ENCODE measurements around the gene DNAI4.

- TF ChIP-seq CTCF (IDR thresholded peaks at IDR 0.05) (no peak; the same call in 1 of the 2 replicates), ZFX (IDR thresholded peaks at IDR 0.05; ENCODE audit: borderline replicate concordance) (no peak)
These were observed 5.6 kb upstream of the DNAI4 start for GRCh38 chr1:66929999-66930822.

Measured in 22Rv1 (cell line).